Testis (tissue), 3 donors: ENCODE measurements around the gene ANO8. TPM values are rescaled to one million over a fixed set of nuclear protein-coding genes. Genes with fewer than 3 reads are reported as not detected.

Source experiments
- DNase-seq: peaks from one replicate; pipeline ENCODE4 v3.0.0-alpha.2; 2019
- H3K27ac ChIP-seq, 2 donors: fragments of 200-600 bp; sonication (generic); one replicate each; pipeline ENCODE4 v1.5.1; 2019
- H3K27me3 ChIP-seq: fragments of 200-600 bp; sonication (generic); one replicate; pipeline ENCODE4 v1.5.1; 2019
- H3K36me3 ChIP-seq: fragments of 200-600 bp; sonication (generic); one replicate; pipeline ENCODE4 v1.5.1; 2017; ENCODE audit warnings: low read depth; ENCODE audit errors: missing control alignments
- H3K4me1 ChIP-seq: fragments of 200-600 bp; sonication (generic); one replicate; pipeline ENCODE4 v1.5.1; 2019
- H3K4me3 ChIP-seq, 2 donors: fragments of 200-600 bp; sonication (generic); one replicate each; pipeline ENCODE4 v1.5.1; 2017 to 2019
- H3K9me3 ChIP-seq: fragments of 200-600 bp; sonication (generic); one replicate; pipeline ENCODE4 v1.5.1; 2017
- CTCF ChIP-seq, 3 experiments: fragments of 450-650 bp in 2 of 3; fragments of 200-600 bp in 1 of 3; sonication (generic) in 1 of 3; IDR thresholded peaks; one replicate each; pipeline ENCODE4 v1.5.1; 2016 to 2019; ENCODE audit warnings: antibody characterized with exemption in 3 of 3, mild to moderate bottlenecking in 2 of 3, moderate library complexity in 1 of 3
- POLR2A ChIP-seq: fragments of 450-650 bp; IDR thresholded peaks from one replicate; pipeline ENCODE4 v1.6.1; 2017; ENCODE audit warnings: antibody characterized with exemption, mild to moderate bottlenecking, moderate library complexity
- WGBS, 2 donors: methylation state at CpG; one replicate each; pipeline ENCODE4 v1.1.5; 2018; 5-methylcytosine and 5-hydroxymethylcytosine counted together
- intact Hi-C: fragments of 100-400 bp; cut with DNase I; formaldehyde crosslinking; loops from one replicate; pipeline ENCODE4 v1.15.1; 2023; ENCODE audit warnings: low total_unique reads
- polyA plus RNA-seq: library from polyadenylated mRNA; stranded (reverse); fragments of 350-450 nt; fragmentation: Illumina TruSeq; extraction: RNeasy Lipid Tissue Mini Kit (QIAGEN cat#74804); gene quantifications from one replicate; pipeline ENCODE4 v1.2.3, GENCODE V29; 2014; ENCODE audit warnings: low read depth, low replicate concordance; ENCODE audit not compliant: insufficient read depth
- total RNA-seq, 2 donors: library from RNA; depleted of rRNA; stranded (reverse); fragments of >200 nt; gene quantifications; one replicate each; pipeline ENCODE4 v1.2.3, GENCODE V29; 2016

ANO8 gene
- total and polyA plus RNA-seq, 3 donors from 2014 or later = 4.5 to 19.2 (median 17.5) TPM

DNA sequence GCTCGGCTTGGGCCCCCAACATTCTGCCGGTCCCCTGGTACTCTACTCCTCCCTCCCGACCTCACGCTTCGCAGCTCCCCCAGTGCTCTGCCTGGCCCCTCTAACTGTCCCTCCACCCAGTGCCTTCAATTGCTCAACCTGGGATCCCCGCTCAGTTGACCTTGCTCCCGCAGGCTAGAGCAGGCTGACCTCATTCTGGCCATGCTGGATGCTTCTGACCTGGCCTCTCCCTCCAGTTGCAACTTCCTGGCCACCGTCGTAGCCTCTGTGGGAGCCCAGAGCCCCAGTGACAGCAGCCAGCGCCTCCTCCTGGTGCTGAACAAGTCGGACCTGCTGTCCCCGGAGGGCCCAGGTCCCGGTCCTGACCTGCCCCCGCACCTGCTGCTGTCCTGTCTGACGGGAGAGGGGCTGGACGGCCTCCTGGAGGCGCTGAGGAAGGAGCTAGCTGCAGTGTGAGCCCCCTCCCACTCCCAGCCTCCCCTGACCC is 6.3 kb upstream of the ANO8 start:
- intact Hi-C loops = no loop called here
- H3K36me3 ChIP-seq = no peaks in the 10 kb centered on the region
- no peaks in the 10 kb centered on the region for H3K27me3 ChIP-seq
- WGBS, 2 donors = 52 to 74% methylated on average over 6 to 17 of the region's 17 CpGs
- DNase-seq = no peak
- H3K4me3 ChIP-seq = no peak overlapping the region
- no peak for TF ChIP-seq CTCF (IDR thresholded peaks at IDR 0.05)
- TF ChIP-seq POLR2A = no peak
- peaks cover 14% of the 10 kb centered on the region for H3K4me1 ChIP-seq
- H3K27ac ChIP-seq = no peak overlapping the region
- no peaks in the 10 kb centered on the region for H3K9me3 ChIP-seq

- 52 to 61% methylated on average over 21 of the region's 21 CpGs for WGBS, 2 donors
- no peak overlapping the region for H3K4me3 ChIP-seq
- H3K4me1 ChIP-seq = peaks cover 14% of the 10 kb centered on the region
- intact Hi-C loops = no loop called here
- H3K27ac ChIP-seq = no peak overlapping the region
- H3K36me3 ChIP-seq = no peaks in the 10 kb centered on the region
- H3K27me3 ChIP-seq = no peaks in the 10 kb centered on the region
- DNase-seq = no peak
- no peak for TF ChIP-seq CTCF (IDR thresholded peaks at IDR 0.05)
- no peak for TF ChIP-seq POLR2A
- no peaks in the 10 kb centered on the region for H3K9me3 ChIP-seq
These were observed 5.7 kb upstream of the ANO8 start for GRCh38 chr19:17340302-17340870.

- DNase-seq = no peak
- no peak overlapping the region for H3K27ac ChIP-seq
- H3K9me3 ChIP-seq = no peaks in the 10 kb centered on the region
- no peaks in the 10 kb centered on the region for H3K36me3 ChIP-seq
- peaks cover 19% of the 10 kb centered on the region for H3K4me1 ChIP-seq
- no peak overlapping the region for H3K4me3 ChIP-seq
- no peaks in the 10 kb centered on the region for H3K27me3 ChIP-seq
- 56 to 69% methylated on average over 21 to 34 of the region's 34 CpGs for WGBS, 2 donors
- TF ChIP-seq CTCF (IDR thresholded peaks at IDR 0.05) (no peak), POLR2A (no peak)
- intact Hi-C loops = no loop called here
These were observed 4.6 kb upstream of the ANO8 start for GRCh38 chr19:17339088-17339741.

- H3K4me3 ChIP-seq = peak overlapping the region in 1 of 2 donors; percentile 72
- no peak overlapping the region for H3K27ac ChIP-seq
- WGBS, 2 donors = 70 to 71% methylated on average over 20 to 30 of the region's 30 CpGs
- H3K4me1 ChIP-seq = peaks cover 22% of the 10 kb centered on the region
- H3K27me3 ChIP-seq = no peaks in the 10 kb centered on the region
- intact Hi-C loops = no loop called here
- no peaks in the 10 kb centered on the region for H3K9me3 ChIP-seq
- DNase-seq = no peak
- no peak for TF ChIP-seq POLR2A
- TF ChIP-seq CTCF (IDR thresholded peaks at IDR 0.05) = no peak
- no peaks in the 10 kb centered on the region for H3K36me3 ChIP-seq
These were observed 3.9 kb upstream of the ANO8 start for GRCh38 chr19:17338433-17339078.
